HG03520 (cell line): ENCODE measurements around the gene LDLRAD4.

Source experiments
- ATAC-seq: cut with Tn5 transposase; IDR thresholded peaks from one replicate; pipeline ENCODE4 v1.9.1; 2021; ENCODE audit warnings: mild to moderate bottlenecking, moderate library complexity; ENCODE audit not compliant: unreplicated experiment

LDLRAD4 gene

GRCh38 chr18:13399511-13399910 is 181.0 kb downstream of the LDLRAD4 start:
- no peak for ATAC-seq

DNA sequence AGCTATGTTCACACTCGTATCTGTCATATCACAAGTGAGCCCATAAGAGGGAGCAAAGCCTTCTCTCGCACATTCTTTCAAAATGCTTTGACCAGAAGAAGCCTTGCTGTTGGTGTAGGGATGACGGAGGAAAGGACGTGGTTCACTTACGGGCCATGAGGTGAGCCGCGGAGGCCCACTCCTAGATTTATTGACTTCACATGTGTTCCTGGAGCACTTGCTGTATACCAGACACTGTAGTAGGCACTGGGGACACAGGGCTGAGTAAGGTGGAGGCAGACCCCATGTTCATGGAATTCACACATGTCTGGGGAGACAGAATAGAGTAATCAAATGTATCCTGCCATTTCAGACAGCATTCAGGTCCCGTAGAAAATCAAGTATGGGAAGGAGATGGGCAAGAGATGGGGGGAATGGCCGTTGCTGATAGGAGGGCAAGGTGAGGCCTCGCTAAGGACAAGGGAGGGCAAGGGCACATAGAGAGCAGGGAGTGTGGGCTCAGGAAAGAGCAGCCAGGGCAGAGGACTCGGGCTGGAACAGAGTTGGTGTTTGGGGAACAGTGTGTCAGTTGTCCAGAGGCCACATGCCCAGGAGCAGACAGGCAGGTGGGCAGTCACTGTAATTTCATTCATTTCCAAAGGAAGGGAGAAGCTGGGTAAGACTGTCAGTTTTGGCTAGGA is 182.2 kb downstream of the LDLRAD4 start:
- ATAC-seq: no peak

DNA sequence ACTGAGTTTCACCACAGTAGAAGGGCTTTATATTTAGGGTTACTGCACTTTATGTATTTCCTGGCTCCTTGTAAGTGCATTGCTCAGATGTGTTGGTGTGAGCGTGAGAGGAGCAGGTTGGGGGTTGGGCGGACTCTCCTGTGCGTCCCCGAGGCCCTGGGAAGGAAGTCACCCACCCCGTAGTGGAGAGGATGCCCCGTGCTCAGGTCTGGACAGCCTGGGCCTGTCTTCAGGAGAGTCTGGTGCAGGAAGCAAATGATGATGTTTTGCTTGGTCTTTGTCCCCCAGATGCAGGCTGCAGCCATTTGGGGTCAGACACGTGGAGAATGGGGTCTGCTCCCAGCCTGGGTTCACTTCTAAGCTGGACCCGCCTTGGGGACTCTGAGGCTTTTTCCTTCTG is 182.8 kb downstream of the LDLRAD4 start:
- no peak for ATAC-seq

DNA sequence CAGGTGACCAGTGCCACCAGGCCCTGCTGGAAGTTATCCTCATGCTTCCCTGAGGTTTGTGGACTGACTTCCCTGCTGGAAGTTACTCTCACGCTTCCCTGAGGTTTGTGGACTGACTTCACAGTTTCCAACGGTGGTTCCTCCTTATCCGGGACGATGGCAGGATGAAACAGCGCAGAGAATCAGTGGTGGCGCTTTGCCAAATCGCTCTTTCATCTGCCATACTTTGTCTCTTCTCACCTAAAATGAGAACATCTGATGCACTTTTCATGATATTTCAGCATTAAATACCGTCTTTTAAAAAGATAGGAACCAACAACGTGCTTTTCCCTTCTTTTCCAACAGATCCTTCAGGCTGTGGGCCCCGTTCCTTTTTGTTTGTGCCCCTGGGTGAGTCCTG is 183.3 kb downstream of the LDLRAD4 start:
- ATAC-seq: no peak

DNA sequence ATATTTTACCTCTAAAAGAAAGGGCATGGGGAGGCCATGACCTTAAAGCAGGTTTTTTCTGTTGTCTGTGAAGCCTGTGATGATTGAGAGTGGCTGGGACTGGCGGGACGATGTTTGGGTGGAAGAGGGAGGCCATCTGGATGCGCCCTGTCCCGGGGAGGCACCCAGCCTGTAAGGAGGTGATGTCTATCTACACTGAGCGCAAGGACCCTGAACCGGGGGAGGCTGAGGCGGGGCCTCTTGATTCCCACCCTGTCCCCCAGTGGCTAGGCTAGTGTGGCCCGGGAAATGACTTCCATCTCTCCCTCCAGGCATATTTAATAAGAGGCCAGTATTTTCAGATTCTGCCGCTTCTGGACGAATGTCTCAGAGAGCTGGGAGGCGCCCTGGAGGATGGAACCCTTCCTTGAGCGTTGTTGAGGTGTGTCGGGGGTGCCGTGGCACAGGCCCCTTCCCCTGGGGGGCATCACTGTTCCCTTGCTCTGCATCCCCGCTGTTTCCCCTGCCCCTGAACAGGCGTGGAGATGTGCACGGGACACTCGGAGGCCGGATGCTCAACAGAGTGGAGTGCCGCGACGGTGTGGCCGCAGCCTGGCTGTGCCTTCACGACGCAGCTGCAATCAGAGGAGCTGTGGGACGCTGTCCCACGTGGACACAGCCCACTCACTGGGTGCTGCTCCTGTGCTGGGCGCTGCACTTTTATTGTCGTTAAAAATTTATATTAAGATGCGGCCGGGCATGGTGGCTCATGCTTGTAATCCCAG is 185.4 kb downstream of the LDLRAD4 start:
- no peak for ATAC-seq

GRCh38 chr18:13405305-13406038 is 186.9 kb downstream of the LDLRAD4 start:
- ATAC-seq: no peak

GRCh38 chr18:13406049-13406615 is 187.6 kb downstream of the LDLRAD4 start:
- no peak for ATAC-seq

- ATAC-seq: no peak
Measured at GRCh38 chr18:13406736-13407135, 188.2 kb downstream of the LDLRAD4 start.

- ATAC-seq: no peak
Measured at GRCh38 chr18:13407484-13407883, 188.9 kb downstream of the LDLRAD4 start.

DNA sequence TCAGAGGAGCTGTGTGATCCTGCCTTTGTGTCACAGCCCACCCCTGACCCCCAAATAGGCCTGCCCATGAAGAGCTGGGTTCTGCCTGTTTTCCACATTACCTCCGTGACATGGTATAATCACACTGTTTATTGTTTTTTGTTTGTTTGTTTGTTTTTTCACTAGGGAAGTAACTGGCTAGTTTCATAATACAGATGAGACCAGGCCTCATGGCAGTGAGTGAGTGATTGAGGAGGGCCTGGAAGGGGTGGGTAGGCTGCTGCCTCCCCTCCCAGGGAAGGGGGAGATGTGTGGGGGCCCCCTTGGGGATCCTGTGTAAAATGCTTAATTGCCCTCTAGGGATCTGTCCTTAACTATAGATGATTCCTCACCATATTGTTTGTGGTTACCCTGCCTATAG is 190.5 kb downstream of the LDLRAD4 start:
- ATAC-seq: no peak

DNA sequence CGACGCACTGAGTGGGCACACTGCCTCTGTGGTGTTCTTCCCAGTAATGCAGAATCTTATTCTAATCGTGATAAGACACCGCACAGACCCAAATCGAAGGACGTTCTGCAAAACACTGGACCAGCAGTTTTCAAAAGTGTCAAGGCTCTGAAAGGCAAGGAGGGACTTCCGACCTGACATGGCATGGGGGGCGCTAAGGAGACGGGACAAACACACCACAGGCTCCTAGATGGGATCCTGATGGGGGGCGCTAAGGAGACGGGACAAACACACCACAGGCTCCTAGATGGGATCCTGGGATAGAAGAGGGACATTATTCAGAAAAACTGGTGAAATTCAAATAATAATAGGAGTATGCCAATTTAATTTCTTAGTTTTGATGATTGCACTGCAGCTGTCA is 191.4 kb downstream of the LDLRAD4 start:
- ATAC-seq: no peak

GRCh38 chr18:13410471-13410870 is 191.9 kb downstream of the LDLRAD4 start:
- ATAC-seq: no peak

DNA sequence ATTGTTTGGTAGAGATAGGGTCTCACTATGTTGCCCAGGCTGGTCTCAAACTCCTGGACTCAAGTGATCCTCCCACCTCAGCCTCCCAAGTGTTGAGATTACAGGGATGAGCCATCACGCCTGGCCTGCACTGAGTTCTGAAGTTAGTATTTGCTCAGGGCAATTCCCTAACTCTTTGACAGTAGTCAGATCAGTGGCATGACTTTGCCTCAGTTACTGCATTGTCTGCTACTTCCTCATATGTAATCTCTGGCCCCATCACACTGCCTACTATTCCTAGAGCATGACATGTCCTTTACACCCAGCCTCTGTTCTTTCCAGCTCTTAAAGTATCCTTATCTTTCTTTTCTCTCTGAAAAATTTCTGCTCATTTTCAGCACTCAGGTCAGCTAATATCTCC is 193.5 kb downstream of the LDLRAD4 start:
- ATAC-seq: no peak

DNA sequence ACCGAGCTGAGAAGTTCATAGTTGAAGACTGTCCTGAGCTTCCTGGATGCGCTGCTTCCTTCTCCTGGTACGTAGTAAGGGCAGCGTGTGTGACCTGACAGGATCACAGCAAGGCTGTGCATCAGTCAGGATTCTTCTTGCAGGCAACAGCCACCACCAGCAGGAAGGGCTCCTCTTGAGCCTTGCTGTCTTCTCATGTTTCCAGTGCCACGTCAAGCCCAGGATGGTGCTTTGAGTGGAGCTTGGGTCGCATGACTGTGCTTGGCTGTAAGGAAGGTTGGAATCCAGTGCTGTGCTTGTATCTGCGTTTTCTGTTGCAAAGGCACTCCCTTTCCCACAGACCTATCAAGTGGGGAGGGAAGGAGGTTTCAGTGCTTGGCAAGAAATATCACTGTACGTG is 194.3 kb downstream of the LDLRAD4 start:
- no peak for ATAC-seq

DNA sequence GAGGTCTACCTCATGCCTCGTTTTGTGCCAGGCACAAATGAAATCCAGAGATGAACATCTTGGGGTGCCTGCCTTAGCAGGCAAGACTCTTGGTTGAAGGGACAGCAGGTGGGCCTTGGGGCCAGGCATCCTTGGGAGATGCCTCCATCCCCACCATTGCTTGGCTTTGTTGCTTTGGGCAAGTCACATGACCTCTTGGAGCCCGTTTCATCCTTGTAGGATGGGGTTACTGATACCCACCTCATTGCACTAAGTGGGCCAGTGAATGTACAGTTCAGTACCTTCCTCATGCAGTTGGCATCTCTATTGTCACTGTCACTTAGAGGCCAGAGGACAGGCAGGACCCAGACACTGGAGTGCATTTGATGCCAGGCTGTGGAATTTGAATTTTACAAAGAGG is 195.5 kb downstream of the LDLRAD4 start:
- ATAC-seq: no peak

GRCh38 chr18:13414521-13414920 is 196.0 kb downstream of the LDLRAD4 start:
- ATAC-seq: no peak

- ATAC-seq: no peak
Measured at GRCh38 chr18:13415736-13416135, 197.2 kb downstream of the LDLRAD4 start.

DNA sequence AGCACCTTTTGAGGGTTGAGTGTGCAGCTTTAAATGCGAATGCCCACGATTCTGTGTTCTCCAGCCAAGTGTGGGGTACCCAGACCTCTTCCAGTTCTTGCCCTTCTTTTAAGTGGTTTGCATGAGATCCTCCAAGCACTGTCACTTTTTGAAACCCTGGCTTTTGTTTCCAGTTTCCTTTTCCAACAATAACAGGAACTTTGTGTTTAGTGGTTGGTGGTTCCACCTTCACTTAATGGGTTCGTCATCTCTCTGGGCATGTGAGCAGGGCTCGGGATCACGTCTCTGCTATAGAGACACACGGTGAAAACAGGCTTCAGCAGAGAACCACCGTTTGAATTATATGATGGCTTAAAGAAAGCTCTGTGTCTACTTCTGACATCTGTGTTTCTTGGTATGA is 197.6 kb downstream of the LDLRAD4 start:
- no peak for ATAC-seq

- no peak for ATAC-seq
Measured at GRCh38 chr18:13416848-13417247, 198.3 kb downstream of the LDLRAD4 start.

- no peak for ATAC-seq
Measured at GRCh38 chr18:13418013-13418710, 199.6 kb downstream of the LDLRAD4 start.
